ENCODE data around the gene DCAF7. TPM values are rescaled to one million over a fixed set of nuclear protein-coding genes. Genes with fewer than 3 reads are reported as not detected.

The DCAF7 gene, protein sequence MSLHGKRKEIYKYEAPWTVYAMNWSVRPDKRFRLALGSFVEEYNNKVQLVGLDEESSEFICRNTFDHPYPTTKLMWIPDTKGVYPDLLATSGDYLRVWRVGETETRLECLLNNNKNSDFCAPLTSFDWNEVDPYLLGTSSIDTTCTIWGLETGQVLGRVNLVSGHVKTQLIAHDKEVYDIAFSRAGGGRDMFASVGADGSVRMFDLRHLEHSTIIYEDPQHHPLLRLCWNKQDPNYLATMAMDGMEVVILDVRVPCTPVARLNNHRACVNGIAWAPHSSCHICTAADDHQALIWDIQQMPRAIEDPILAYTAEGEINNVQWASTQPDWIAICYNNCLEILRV
- total RNA-seq (100 to 1,000 TPM in 1 of 5 experiments, 10 to 100 TPM in 4; 26.0 to 128 (median 70.0) TPM), polyA plus RNA-seq (10 to 100 TPM; 56.0 to 83.0 TPM), total RNA-seq (21.9 reads per million, percentile 52 among the genes with 10 or more reads in this experiment)

DNA sequence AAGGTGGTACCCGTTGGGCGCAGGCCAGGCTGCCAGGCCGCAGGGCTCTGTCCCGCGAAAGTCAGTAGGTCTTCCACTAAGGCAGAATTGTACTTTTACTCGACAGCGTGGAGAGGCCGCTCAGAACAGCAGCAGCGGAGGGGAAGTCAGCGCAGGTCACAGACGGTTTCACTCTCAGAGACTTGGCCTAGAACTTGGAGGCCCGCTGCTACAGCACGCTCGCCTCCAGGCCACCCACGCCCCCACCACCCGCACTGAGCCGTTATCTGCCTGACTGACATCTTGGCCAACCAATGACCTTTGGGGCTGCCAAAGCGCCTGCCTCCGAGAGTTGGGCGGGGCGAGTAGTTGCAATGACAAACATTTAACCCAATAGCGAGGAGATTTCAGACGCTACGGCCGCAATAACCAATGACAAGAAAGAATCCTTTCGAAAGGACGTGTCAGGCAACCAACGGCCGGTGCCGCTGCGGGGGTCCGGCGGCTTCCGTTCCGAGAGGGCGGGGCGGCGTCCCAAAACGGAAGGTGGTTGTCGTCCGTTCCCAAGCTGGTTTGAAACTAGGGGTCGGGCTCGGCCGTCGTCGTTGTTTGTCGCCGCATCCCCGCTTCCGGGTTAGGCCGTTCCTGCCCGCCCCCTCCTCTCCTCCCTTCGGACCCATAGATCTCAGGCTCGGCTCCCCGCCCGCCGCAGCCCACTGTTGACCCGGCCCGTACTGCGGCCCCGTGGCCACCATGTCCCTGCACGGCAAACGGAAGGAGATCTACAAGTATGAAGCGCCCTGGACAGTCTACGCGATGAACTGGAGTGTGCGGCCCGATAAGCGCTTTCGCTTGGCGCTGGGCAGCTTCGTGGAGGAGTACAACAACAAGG, at the start of gene DCAF7:
Gene DCAF7, plus strand, starts transcription at position 532 of the 871 bp plus-strand sequence. Its CDS starts 201 bp downstream, at position 733.
- peaks cover 0 to 8% (median 3%) of the 10 kb centered on the region in 5 donors for H3K36me3 Mint-ChIP-seq
- H3K4me1 Mint-ChIP-seq = peaks cover 32 to 50% (median 41%) of the 10 kb centered on the region in 7 donors
- ATAC-seq = peak; percentile 97
- peak within 1 kb of the TSS; percentile 94 to 97 (median 96) for H3K27ac Mint-ChIP-seq
- no peaks in the 10 kb centered on the region for H3K27me3 ChIP-seq (ENCODE audit: control insufficient read depth in 2 of 2, insufficient read depth in 2 of 2, low read length in 2 of 2)
- peaks cover 0 to 2% (median 0%) of the 10 kb centered on the region in 5 donors for H3K27me3 Mint-ChIP-seq
- H3K4me3 ChIP-seq (ENCODE audit: low read length) = peak within 1 kb of the TSS; percentile 93
- peak within 1 kb of the TSS; percentile 85 to 99 (median 98) for H3K4me3 Mint-ChIP-seq
- DNase-seq = peak; percentile 93 to 99 (median 99)
- intact Hi-C loops (cut with micrococcal nuclease) = loop anchor here (1.0 to 5.0 kb wide), 23 partner anchors 27 to 957 kb away; partner anchors contain the start of genes CYB561 (in 2 of the 2), KCNH6 (in 2 of the 2), MAP3K3 (in 2 of the 2) and STRADA (in 2 of the 2)
- peak within 1 kb of the TSS; percentile 90 for H3K27ac ChIP-seq (ENCODE audit: low read depth, low read length)
- H3K9me3 Mint-ChIP-seq = no peaks in the 10 kb centered on the region
- peaks cover 18 to 27% of the 10 kb centered on the region in 2 donors for H3K4me1 ChIP-seq (ENCODE audit: control insufficient read depth in 2 of 2, insufficient read depth in 2 of 2, low read length in 2 of 2)
- CTCF ChIA-PET = interaction anchor here (0.6 kb wide), 3 partner anchors 61 to 163 kb away, joined by 3 to 6 read pairs (median 4); no protein-coding TSS in a partner anchor
- no peaks in the 10 kb centered on the region for H3K9me3 ChIP-seq (ENCODE audit: control insufficient read depth in 2 of 3, low read length in 3 of 3)
- POLR2A ChIA-PET = interaction anchor here (0.5 to 2.5 kb wide), 9 partner anchors 8 to 585 kb away, joined by 3 to 13 read pairs (median 3); partner anchors contain the start of gene TACO1
- H3K36me3 ChIP-seq (ENCODE audit: control insufficient read depth in 2 of 3, insufficient read depth in 3 of 3, low read length in 3 of 3) = peaks cover 0 to 7% (median 5%) of the 10 kb centered on the region in 3 experiments

DNA sequence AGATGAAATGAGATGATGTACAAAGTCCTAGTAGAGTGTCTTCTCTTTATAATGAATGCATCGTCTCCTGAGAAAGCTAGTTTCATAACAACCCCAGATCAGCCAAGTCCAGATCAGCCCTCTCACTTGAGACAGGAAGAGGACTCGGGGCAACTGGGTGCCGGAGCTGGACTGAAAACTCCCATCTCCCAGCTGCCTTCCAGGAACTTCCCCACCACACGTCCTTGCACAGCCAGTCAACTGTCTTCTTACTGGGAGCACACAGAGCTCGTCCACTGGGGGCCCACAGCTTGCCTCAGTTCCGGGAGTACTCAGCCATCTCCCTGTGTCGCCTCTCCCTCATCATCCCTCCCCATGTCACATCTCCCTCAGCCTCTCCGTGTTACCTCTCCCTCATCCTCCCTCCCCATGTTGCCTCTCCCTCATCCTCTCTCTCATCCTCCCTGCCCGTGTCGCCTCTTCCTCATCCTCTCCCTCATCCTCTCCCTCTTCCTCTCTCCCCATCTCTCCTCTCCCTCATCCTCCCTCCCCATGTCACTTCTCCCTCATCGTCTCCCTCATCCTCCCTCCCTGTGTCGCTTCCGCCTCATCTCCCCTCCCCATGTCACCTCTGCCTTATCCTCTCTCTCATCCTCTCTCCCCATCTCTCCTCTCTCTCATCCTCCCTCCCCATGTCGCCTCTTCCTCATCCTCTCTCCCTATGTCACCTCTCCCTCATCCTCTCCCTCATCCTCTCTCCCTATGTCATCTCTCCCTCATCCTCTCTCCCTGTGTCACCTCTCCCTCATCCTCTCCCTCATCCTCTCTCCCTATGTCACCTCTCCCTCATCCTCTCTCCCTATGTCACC, 49.5 kb upstream of the DCAF7 start:
- Histone ChIP-seq H3K27me3 (ENCODE audit: control insufficient read depth in 2 of 2, insufficient read depth in 2 of 2, low read length in 2 of 2) (no peaks in the 10 kb centered on the region), H3K4me1 (ENCODE audit: control insufficient read depth in 2 of 2, insufficient read depth in 2 of 2, low read length in 2 of 2) (no peaks in the 10 kb centered on the region), H3K27ac (ENCODE audit: low read depth, low read length) (no peak overlapping the region), H3K4me3 (ENCODE audit: low read length) (no peak overlapping the region), H3K36me3 (ENCODE audit: control insufficient read depth in 2 of 3, insufficient read depth in 3 of 3, low read length in 3 of 3) (no peaks in the 10 kb centered on the region), H3K9me3 (ENCODE audit: control insufficient read depth in 2 of 3, low read length in 3 of 3) (peaks cover 0 to 5% (median 0%) of the 10 kb centered on the region in 3 experiments)
- no peak for DNase-seq
- no peak for ATAC-seq
- Mint-ChIP-seq H3K27me3 (peaks cover 9 to 44% (median 26%) of the 10 kb centered on the region in 5 donors), H3K4me1 (no peaks in the 10 kb centered on the region), H3K4me3 (no peak overlapping the region), H3K27ac (no peak overlapping the region), H3K36me3 (no peaks in the 10 kb centered on the region), H3K9me3 (peaks cover 0 to 5% (median 1%) of the 10 kb centered on the region in 11 donors)
- CTCF ChIA-PET = interaction anchor here (0.6 kb wide), 1 partner anchor 181 kb away, joined by 3 read pairs; no protein-coding TSS in a partner anchor
- POLR2A ChIA-PET = no interaction called here
- intact Hi-C loops (cut with micrococcal nuclease) = loop anchor here in 1 of 2 donors (10.0 kb wide), 1 partner anchor 56 kb away; the partner anchor contains the start of gene CYB561

DNA sequence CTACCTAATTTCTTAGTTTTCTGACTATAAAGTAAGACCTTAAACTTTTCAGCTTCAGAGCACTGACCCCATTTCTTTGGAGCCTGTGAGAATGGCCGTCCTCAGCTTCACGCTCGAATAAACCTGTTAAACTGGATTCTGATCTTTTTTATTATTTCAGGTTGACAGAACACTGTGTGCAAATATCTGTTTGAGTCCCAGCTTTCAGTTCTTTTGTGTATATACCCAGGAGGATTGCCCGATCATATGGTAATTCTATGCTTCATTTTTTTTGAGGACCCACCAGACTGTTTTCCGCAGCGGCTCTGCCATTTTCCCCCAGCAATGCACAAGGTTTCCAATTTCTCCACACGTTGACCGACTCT, 47.0 kb upstream of the DCAF7 start:
- no peak for DNase-seq
- no peak overlapping the region for H3K27ac ChIP-seq (ENCODE audit: low read depth, low read length)
- no peaks in the 10 kb centered on the region for H3K36me3 Mint-ChIP-seq
- no peak for ATAC-seq
- H3K27me3 ChIP-seq (ENCODE audit: control insufficient read depth in 2 of 2, insufficient read depth in 2 of 2, low read length in 2 of 2) = no peaks in the 10 kb centered on the region
- POLR2A ChIA-PET = no interaction called here
- H3K36me3 ChIP-seq (ENCODE audit: control insufficient read depth in 2 of 3, insufficient read depth in 3 of 3, low read length in 3 of 3) = no peaks in the 10 kb centered on the region
- no peaks in the 10 kb centered on the region for H3K4me1 Mint-ChIP-seq
- H3K4me3 Mint-ChIP-seq = no peak overlapping the region
- H3K9me3 ChIP-seq (ENCODE audit: control insufficient read depth in 2 of 3, low read length in 3 of 3) = peaks cover 0 to 5% (median 0%) of the 10 kb centered on the region in 3 experiments
- peaks cover 0 to 6% (median 1%) of the 10 kb centered on the region in 11 donors for H3K9me3 Mint-ChIP-seq
- H3K27ac Mint-ChIP-seq = no peak overlapping the region
- CTCF ChIA-PET = no interaction called here
- no peak overlapping the region for H3K4me3 ChIP-seq (ENCODE audit: low read length)
- intact Hi-C loops (cut with micrococcal nuclease) = loop anchor here in 1 of 2 donors (10.0 kb wide), 1 partner anchor 59 kb away; the partner anchor contains the start of gene CYB561
- H3K4me1 ChIP-seq (ENCODE audit: control insufficient read depth in 2 of 2, insufficient read depth in 2 of 2, low read length in 2 of 2) = no peaks in the 10 kb centered on the region
- H3K27me3 Mint-ChIP-seq = peaks cover 11 to 50% (median 27%) of the 10 kb centered on the region in 5 donors

DNA sequence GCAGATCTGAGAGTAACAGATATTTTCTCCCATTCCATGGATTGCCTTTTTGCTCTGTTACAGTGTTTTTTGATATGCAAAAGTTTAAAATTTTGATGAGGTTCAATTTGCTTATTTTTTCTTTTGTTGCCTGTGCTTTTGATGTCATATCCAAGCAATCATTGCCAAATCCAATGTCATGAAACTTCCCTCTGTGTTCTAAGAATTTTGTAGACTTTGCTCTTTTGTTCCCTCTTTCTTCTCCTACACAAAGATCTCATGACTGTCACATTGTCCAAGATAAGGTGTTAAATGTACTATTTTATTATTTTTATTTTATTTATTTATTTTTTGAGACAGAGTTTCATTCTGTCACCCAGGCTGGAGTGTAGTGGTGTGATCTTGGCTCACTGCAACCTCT, 46.0 kb upstream of the DCAF7 start:
- H3K36me3 ChIP-seq (ENCODE audit: control insufficient read depth in 2 of 3, insufficient read depth in 3 of 3, low read length in 3 of 3) = no peaks in the 10 kb centered on the region
- Mint-ChIP-seq H3K4me1 (no peaks in the 10 kb centered on the region), H3K27ac (no peak overlapping the region), H3K36me3 (no peaks in the 10 kb centered on the region), H3K4me3 (no peak overlapping the region), H3K27me3 (peaks cover 11 to 53% (median 31%) of the 10 kb centered on the region in 5 donors), H3K9me3 (peaks cover 0 to 6% (median 2%) of the 10 kb centered on the region in 11 donors)
- no peaks in the 10 kb centered on the region for H3K4me1 ChIP-seq (ENCODE audit: control insufficient read depth in 2 of 2, insufficient read depth in 2 of 2, low read length in 2 of 2)
- no peak for ATAC-seq
- POLR2A ChIA-PET = no interaction called here
- intact Hi-C loops (cut with micrococcal nuclease) = loop anchor here in 1 of 2 donors (10.0 kb wide), 1 partner anchor 59 kb away; the partner anchor contains the start of gene CYB561
- no peak overlapping the region for H3K4me3 ChIP-seq (ENCODE audit: low read length)
- DNase-seq = no peak
- no peak overlapping the region for H3K27ac ChIP-seq (ENCODE audit: low read depth, low read length)
- H3K9me3 ChIP-seq (ENCODE audit: control insufficient read depth in 2 of 3, low read length in 3 of 3) = peaks cover 0 to 5% (median 0%) of the 10 kb centered on the region in 3 experiments
- CTCF ChIA-PET = no interaction called here
- no peaks in the 10 kb centered on the region for H3K27me3 ChIP-seq (ENCODE audit: control insufficient read depth in 2 of 2, insufficient read depth in 2 of 2, low read length in 2 of 2)

DNA sequence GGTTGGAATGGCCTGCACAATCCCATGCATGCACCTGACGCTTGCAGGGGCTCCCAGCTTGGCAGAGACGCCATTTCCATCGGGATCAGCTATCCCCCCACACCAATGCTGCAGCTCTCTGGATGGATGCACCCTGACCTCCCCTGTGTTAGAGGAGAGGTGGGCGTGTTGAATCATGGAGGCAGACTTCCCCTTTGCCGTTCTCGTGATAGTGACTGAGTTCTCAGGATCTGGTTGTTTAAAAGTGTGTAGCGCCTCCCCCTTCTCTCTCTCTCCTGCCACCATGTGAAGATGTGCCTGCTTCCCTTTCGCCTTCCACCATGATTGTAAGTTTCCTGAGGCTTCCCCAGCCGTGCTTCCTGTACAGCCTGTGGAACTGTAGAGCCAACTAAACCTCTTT, 44.9 kb upstream of the DCAF7 start:
- no peak overlapping the region for H3K4me3 ChIP-seq (ENCODE audit: low read length)

More for the DNA sequence above, 44.9 kb upstream of the DCAF7 start:
- intact Hi-C loops (cut with micrococcal nuclease) = loop anchor here in 1 of 2 donors (10.0 kb wide), 1 partner anchor 61 kb away; the partner anchor contains the start of gene CYB561
- no peak overlapping the region for H3K27ac ChIP-seq (ENCODE audit: low read depth, low read length)
- ChIA-PET CTCF (no interaction called here), POLR2A (no interaction called here)
- no peaks in the 10 kb centered on the region for H3K36me3 ChIP-seq (ENCODE audit: control insufficient read depth in 2 of 3, insufficient read depth in 3 of 3, low read length in 3 of 3)
- ATAC-seq = no peak
- no peaks in the 10 kb centered on the region for H3K27me3 ChIP-seq (ENCODE audit: control insufficient read depth in 2 of 2, insufficient read depth in 2 of 2, low read length in 2 of 2)
- peaks cover 0 to 5% (median 0%) of the 10 kb centered on the region in 3 experiments for H3K9me3 ChIP-seq (ENCODE audit: control insufficient read depth in 2 of 3, low read length in 3 of 3)
- H3K4me3 Mint-ChIP-seq = no peak overlapping the region
- H3K27ac Mint-ChIP-seq = no peak overlapping the region
- H3K4me1 Mint-ChIP-seq = no peaks in the 10 kb centered on the region
- H3K36me3 Mint-ChIP-seq = no peaks in the 10 kb centered on the region
- H3K4me1 ChIP-seq (ENCODE audit: control insufficient read depth in 2 of 2, insufficient read depth in 2 of 2, low read length in 2 of 2) = no peaks in the 10 kb centered on the region
- DNase-seq = no peak
- peaks cover 0 to 6% (median 2%) of the 10 kb centered on the region in 11 donors for H3K9me3 Mint-ChIP-seq
- peaks cover 11 to 52% (median 30%) of the 10 kb centered on the region in 5 donors for H3K27me3 Mint-ChIP-seq
